OCI-LY1 (cell line): Measurements from ENCODE around the gene AKT3.

Experiments
- H2AFZ ChIP-seq: fragments of 200-600 bp; sonication (generic), shearing (Covaris generic); 2 replicates; pipeline ENCODE4 v1.6.0; 2014; ENCODE audit warnings: antibody characterized with exemption, mild to moderate bottlenecking, low read length
- H3F3A ChIP-seq: fragments of 200-600 bp; sonication (generic), shearing (Covaris generic); 2 replicates; pipeline ENCODE4 v1.6.0; 2014; ENCODE audit warnings: mild to moderate bottlenecking, antibody characterized with exemption, low read length, moderate library complexity; ENCODE audit not compliant: insufficient read depth
- H3K27ac ChIP-seq: fragments of 200-600 bp; sonication (generic); 2 replicates; pipeline ENCODE4 v1.5.1; 2014; ENCODE audit warnings: low read length, mixed run types, mild to moderate bottlenecking, low read depth; ENCODE audit not compliant: poor library complexity, severe bottlenecking
- H3K27me3 ChIP-seq: fragments of 200-600 bp; sonication (generic); 2 replicates; pipeline ENCODE4 v1.6.0; 2014; ENCODE audit warnings: antibody characterized with exemption, mild to moderate bottlenecking, low read length, moderate library complexity; ENCODE audit not compliant: insufficient read depth
- H3K36me3 ChIP-seq: fragments of 200-600 bp; sonication (generic); 2 replicates; pipeline ENCODE4 v1.6.1; 2014; ENCODE audit warnings: mild to moderate bottlenecking, antibody characterized with exemption, low read length, moderate library complexity, mixed read lengths; ENCODE audit not compliant: insufficient read depth
- H3K4me1 ChIP-seq: fragments of 200-600 bp; sonication (generic); 2 replicates; pipeline ENCODE4 v1.5.1; 2014; ENCODE audit warnings: mild to moderate bottlenecking, low read length, moderate library complexity; ENCODE audit not compliant: insufficient read depth, severe bottlenecking
- H3K4me2 ChIP-seq: fragments of 200-600 bp; sonication (generic), shearing (Covaris generic); 2 replicates; pipeline ENCODE4 v1.6.1; 2014; ENCODE audit warnings: low read length
- H3K4me3 ChIP-seq: fragments of 200-600 bp; sonication (generic); 2 replicates; pipeline ENCODE4 v1.5.1; 2014; ENCODE audit warnings: low read length, low read depth, mild to moderate bottlenecking, mixed read lengths; ENCODE audit not compliant: poor library complexity, severe bottlenecking
- H3K79me2 ChIP-seq: fragments of 200-600 bp; shearing (Covaris generic); 2 replicates; pipeline ENCODE4 v1.6.1; 2016; ENCODE audit warnings: mixed run types, low read length, mixed read lengths; ENCODE audit not compliant: insufficient read depth
- H3K9ac ChIP-seq: fragments of 200-600 bp; sonication (generic), shearing (Covaris generic); 2 replicates; pipeline ENCODE4 v1.6.1; 2014; ENCODE audit warnings: mild to moderate bottlenecking, low read length, mixed read lengths
- H3K9me2 ChIP-seq: fragments of 200-600 bp; sonication (generic), shearing (Covaris generic); 2 replicates; pipeline ENCODE4 v1.6.1; 2014; ENCODE audit warnings: low read depth, mild to moderate bottlenecking, low read length, mixed read lengths
- H3K9me3 ChIP-seq: fragments of 200-600 bp; shearing (Covaris generic); 2 replicates; pipeline ENCODE4 v1.6.1; 2014; ENCODE audit warnings: low read length, mixed read lengths
- H4K20me1 ChIP-seq: fragments of 200-600 bp; sonication (generic), shearing (Covaris generic); 2 replicates; pipeline ENCODE4 v1.6.0; 2016; ENCODE audit warnings: mild to moderate bottlenecking, low read length; ENCODE audit not compliant: insufficient read depth
- CTCF ChIP-seq: fragments of 200-600 bp; sonication (generic), shearing (Covaris generic); IDR thresholded peaks from 2 replicates; pipeline ENCODE4 v1.5.1; 2017; ENCODE audit warnings: mild to moderate bottlenecking, antibody characterized with exemption, low read length, moderate library complexity, mixed read lengths
- EZH2 ChIP-seq: fragments of 200-600 bp; sonication (generic), shearing (Covaris generic); IDR thresholded peaks from 2 replicates; pipeline ENCODE4 v1.8.0; 2017; ENCODE audit warnings: borderline replicate concordance, mixed run types, mild to moderate bottlenecking, antibody characterized with exemption, low read length, moderate library complexity, mixed read lengths

Gene AKT3

DNA sequence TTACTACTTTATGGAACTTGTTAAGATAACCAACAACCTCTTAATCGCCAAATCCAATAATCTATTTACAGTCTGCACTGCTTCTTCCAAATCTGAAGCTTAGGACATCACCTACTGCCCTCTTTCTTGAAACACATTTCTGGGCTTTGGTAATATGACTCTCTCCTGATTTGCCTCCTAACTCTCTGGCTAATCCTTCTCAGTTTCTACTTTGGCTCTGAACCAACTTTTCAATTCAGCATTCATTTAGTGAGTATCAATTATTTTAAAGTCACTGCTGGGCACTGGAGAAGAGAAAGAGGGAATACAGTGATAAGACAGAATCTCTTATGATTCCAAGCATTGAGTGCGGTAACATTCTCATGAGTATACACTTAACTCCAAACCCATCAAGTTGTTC is 275.0 kb downstream of the AKT3 start:
- H3K4me3 ChIP-seq: no peak overlapping the region
- no peaks in the 10 kb centered on the region for H3K9me3 ChIP-seq
- H3K27ac ChIP-seq: no peak overlapping the region
- no peak overlapping the region for H3K4me2 ChIP-seq
- no peaks in the 10 kb centered on the region for H3K27me3 ChIP-seq
- no peak for TF ChIP-seq EZH2
- TF ChIP-seq CTCF: no peak
- no peaks in the 10 kb centered on the region for H4K20me1 ChIP-seq
- no peak overlapping the region for H3K9ac ChIP-seq
- no peaks in the 10 kb centered on the region for H3K9me2 ChIP-seq
- no peaks in the 10 kb centered on the region for H3K36me3 ChIP-seq
- no peaks in the 10 kb centered on the region for H3K4me1 ChIP-seq
- H2AFZ ChIP-seq: no peak overlapping the region
- H3K79me2 ChIP-seq: no peaks in the 10 kb centered on the region
- H3F3A ChIP-seq: no peaks in the 10 kb centered on the region

DNA sequence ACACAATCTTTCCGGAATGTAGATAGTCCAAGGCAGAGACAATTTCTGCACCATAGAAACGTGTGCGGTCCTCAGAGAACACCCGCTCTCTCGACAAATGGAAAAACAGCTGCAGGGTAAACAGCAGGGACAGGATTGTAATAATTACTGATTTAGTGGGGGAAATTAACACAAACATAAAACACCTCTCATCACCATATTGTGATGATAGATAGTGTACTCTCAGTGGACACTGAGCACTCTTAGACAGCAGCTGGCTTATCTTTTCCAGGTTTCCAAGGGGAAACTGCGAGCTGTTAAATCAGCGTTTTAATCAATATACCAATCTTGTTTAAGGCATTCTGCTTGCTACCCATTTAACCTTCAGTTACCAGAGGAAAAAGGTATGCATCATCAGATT is 277.1 kb downstream of the AKT3 start:
- H2AFZ ChIP-seq: no peak overlapping the region
- H3K4me1 ChIP-seq: no peaks in the 10 kb centered on the region
- H3K9me2 ChIP-seq: no peaks in the 10 kb centered on the region
- H4K20me1 ChIP-seq: no peaks in the 10 kb centered on the region
- no peaks in the 10 kb centered on the region for H3F3A ChIP-seq
- no peak overlapping the region for H3K4me2 ChIP-seq
- no peaks in the 10 kb centered on the region for H3K36me3 ChIP-seq
- no peaks in the 10 kb centered on the region for H3K79me2 ChIP-seq
- H3K27me3 ChIP-seq: no peaks in the 10 kb centered on the region
- H3K9me3 ChIP-seq: no peaks in the 10 kb centered on the region
- TF ChIP-seq CTCF (no peak), EZH2 (no peak)
- H3K9ac ChIP-seq: no peak overlapping the region
- no peak overlapping the region for H3K4me3 ChIP-seq
- H3K27ac ChIP-seq: no peak overlapping the region

DNA sequence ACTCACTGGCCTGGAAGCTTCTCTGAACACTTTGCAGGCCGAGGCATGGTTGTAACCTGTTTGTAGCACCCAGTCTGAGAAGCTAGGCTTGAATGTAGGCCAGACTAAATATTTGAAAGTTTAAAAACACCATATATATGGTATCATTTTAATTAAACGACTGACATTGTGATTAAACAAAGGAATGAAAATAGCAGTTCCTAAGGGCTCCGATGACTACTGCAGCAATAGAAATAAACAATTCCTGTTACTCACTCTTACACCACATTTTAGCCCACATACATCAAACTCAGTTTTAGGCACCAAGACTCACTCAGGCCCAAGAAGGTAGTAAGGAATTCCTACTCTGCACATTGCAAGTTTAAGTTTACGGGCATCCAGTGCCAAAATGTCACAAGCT is 281.2 kb downstream of the AKT3 start:
- Histone ChIP-seq H3F3A (no peaks in the 10 kb centered on the region), H3K4me2 (no peak overlapping the region), H3K9me2 (no peaks in the 10 kb centered on the region), H3K9ac (no peak overlapping the region), H4K20me1 (no peaks in the 10 kb centered on the region), H3K36me3 (no peaks in the 10 kb centered on the region), H2AFZ (no peak overlapping the region), H3K9me3 (no peaks in the 10 kb centered on the region), H3K79me2 (no peaks in the 10 kb centered on the region), H3K27ac (no peak overlapping the region), H3K4me3 (no peak overlapping the region), H3K27me3 (no peaks in the 10 kb centered on the region), H3K4me1 (no peaks in the 10 kb centered on the region)
- TF ChIP-seq EZH2 (no peak), CTCF (no peak)
